A549 (cell line): ENCODE results near the gene ST8SIA2.

Experiments used
- CBX2 ChIP-seq: fragments of 200-600 bp; sonication (generic); IDR thresholded peaks from 2 replicates; pipeline ENCODE4 v1.6.1; 2016; ENCODE audit warnings: low read depth, mild to moderate bottlenecking, borderline replicate concordance
- CTCF ChIP-seq: fragments of >200 bp; sonication (Bioruptor Twin); formaldehyde crosslinking; IDR thresholded peaks from 3 replicates; pipeline ENCODE4 v1.5.1; 2016
- MAFK ChIP-seq: fragments of 450-650 bp; IDR thresholded peaks from 2 replicates; pipeline ENCODE4 v1.6.1; 2014; ENCODE audit not compliant: partially characterized antibody
- POLR2A ChIP-seq: IDR thresholded peaks from 2 replicates; pipeline ENCODE4 v1.6.1; 2012; ENCODE audit warnings: mild to moderate bottlenecking, low read length
- RAD21 ChIP-seq, 2 experiments: fragments of >200 bp in 1 of 2; sonication (Bioruptor Twin) in 1 of 2; formaldehyde crosslinking in 1 of 2; IDR thresholded peaks in 1 of 2; conservative IDR thresholded peaks in 1 of 2; 2 replicates in 1 of 2; 3 replicates in 1 of 2; pipeline ENCODE4 v1.6.1; 2012 to 2018; ENCODE audit warnings: inconsistent platforms in 1 of 2
- ZSCAN20 ChIP-seq: fragments of 250-450 bp; sonication (Bioruptor Pico); IDR thresholded peaks from 2 replicates; pipeline ENCODE4 v1.8.0; 2022; ENCODE audit warnings: mild to moderate bottlenecking, moderate library complexity

DNA sequence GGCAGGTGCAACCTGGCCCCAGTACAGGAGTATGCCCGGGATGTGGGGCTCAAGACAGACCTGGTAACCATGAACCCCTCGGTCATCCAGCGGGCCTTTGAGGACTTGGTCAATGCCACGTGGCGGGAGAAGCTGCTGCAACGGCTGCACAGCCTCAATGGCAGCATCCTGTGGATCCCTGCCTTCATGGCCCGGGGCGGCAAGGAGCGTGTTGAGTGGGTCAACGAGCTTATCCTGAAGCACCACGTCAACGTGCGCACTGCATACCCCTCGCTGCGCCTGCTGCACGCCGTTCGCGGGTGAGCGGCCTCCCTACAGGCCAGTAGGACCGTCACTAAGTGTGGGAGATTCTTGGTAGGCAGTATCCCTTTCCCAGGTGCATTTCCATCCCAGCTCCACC, 51.0 kb downstream of the ST8SIA2 start:
- TF ChIP-seq CBX2, result no peak
- TF ChIP-seq ZSCAN20 (CRISPR knock-in tag), result no peak
- TF ChIP-seq CTCF, result no peak
- no peak for TF ChIP-seq POLR2A
- TF ChIP-seq RAD21 (conservative IDR thresholded peaks at IDR 0.05 in 1 of 2, IDR thresholded peaks at IDR 0.05 in 1 of 2), result no peak
- no peak for TF ChIP-seq MAFK
